Parathyroid adenoma (tissue), 2 donors: ENCODE measurements around the gene FAM117A.
A peak's percentile ranks its signal among the peaks of the same experiment; 100 is the strongest.

Source experiments
- H2AFZ ChIP-seq: fragments of 300-600 bp; sonication (generic); one replicate; pipeline ENCODE4 v1.7.0; 2017; ENCODE audit warnings: antibody characterized with exemption, mild to moderate bottlenecking
- H3K27ac ChIP-seq: fragments of 300-600 bp; sonication (generic); one replicate; pipeline ENCODE4 v1.7.0; 2017
- H3K27me3 ChIP-seq: fragments of 300-600 bp; sonication (generic); one replicate; pipeline ENCODE4 v1.7.0; 2017; ENCODE audit warnings: low read length; ENCODE audit not compliant: control insufficient read depth, insufficient read depth
- H3K36me3 ChIP-seq: fragments of 300-600 bp; sonication (generic); one replicate; pipeline ENCODE4 v1.7.0; 2017; ENCODE audit warnings: low read length; ENCODE audit not compliant: control insufficient read depth, insufficient read depth
- H3K4me1 ChIP-seq: fragments of 300-600 bp; sonication (generic); one replicate; pipeline ENCODE4 v1.7.0; 2017; ENCODE audit warnings: control low read depth
- H3K4me2 ChIP-seq: fragments of 300-600 bp; sonication (generic); one replicate; pipeline ENCODE4 v1.7.0; 2017; ENCODE audit warnings: low read length
- H3K4me3 ChIP-seq: fragments of 300-600 bp; sonication (generic); one replicate; pipeline ENCODE4 v1.7.0; 2017; ENCODE audit warnings: low read depth, low read length
- H3K79me2 ChIP-seq: fragments of 300-600 bp; sonication (generic); one replicate; pipeline ENCODE4 v1.7.0; 2017; ENCODE audit warnings: control low read depth
- H3K9ac ChIP-seq: fragments of 300-600 bp; sonication (generic); one replicate; pipeline ENCODE4 v1.7.0; 2017; ENCODE audit warnings: mild to moderate bottlenecking
- H3K9me3 ChIP-seq: fragments of 300-600 bp; sonication (generic); one replicate; pipeline ENCODE4 v1.7.0; 2017; ENCODE audit warnings: low read length; ENCODE audit not compliant: control insufficient read depth
- TF ChIP-seq, protein P1 (sequence below): fragments of 300-600 bp; sonication (generic); IDR thresholded peaks from one replicate; pipeline ENCODE4 v1.7.0; 2017; ENCODE audit warnings: antibody characterized with exemption, mild to moderate bottlenecking
- donor health status: primary hyperparathyroidism.

Gene FAM117A

DNA sequence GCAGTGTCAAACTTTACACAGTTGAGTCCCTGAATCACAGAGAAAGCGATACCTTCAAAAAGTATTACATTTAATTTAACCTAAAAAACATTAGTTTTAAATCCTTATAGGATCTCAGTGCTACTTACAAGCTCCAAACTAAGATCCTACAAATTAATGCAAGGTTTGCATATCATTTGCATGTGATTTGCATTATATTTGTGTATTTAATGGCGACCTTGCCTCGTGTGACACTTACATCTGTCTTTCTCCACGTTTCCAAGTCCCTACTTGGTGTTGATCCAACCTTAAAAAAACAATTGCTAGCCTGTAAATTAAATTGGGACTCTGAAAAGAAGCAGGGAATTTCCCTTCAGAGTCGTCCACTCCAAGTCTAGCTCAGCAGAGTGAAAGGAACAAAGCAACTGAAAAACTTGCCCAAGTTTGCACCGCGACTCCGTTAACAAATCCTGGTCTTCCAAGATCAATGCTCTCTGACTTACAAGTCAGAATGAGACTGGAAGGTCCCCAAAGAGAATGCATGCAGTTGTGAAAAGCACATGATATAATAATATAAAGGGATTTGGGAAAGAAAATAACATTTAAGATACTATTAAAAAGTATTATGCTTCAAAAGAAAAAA is 739 bp upstream of the FAM117A start:
- Histone ChIP-seq H2AFZ (peak overlapping the region; percentile 14), H3K4me1 (no peaks in the 10 kb centered on the region), H3K4me3 (peak overlapping the region; percentile 31), H3K4me2 (peak overlapping the region; percentile 46), H3K27me3 (no peaks in the 10 kb centered on the region), H3K79me2 (no peaks in the 10 kb centered on the region), H3K36me3 (no peaks in the 10 kb centered on the region), H3K9me3 (no peaks in the 10 kb centered on the region), H3K9ac (no peak overlapping the region), H3K27ac (no peak overlapping the region)
- TF ChIP-seq, protein P1, sequence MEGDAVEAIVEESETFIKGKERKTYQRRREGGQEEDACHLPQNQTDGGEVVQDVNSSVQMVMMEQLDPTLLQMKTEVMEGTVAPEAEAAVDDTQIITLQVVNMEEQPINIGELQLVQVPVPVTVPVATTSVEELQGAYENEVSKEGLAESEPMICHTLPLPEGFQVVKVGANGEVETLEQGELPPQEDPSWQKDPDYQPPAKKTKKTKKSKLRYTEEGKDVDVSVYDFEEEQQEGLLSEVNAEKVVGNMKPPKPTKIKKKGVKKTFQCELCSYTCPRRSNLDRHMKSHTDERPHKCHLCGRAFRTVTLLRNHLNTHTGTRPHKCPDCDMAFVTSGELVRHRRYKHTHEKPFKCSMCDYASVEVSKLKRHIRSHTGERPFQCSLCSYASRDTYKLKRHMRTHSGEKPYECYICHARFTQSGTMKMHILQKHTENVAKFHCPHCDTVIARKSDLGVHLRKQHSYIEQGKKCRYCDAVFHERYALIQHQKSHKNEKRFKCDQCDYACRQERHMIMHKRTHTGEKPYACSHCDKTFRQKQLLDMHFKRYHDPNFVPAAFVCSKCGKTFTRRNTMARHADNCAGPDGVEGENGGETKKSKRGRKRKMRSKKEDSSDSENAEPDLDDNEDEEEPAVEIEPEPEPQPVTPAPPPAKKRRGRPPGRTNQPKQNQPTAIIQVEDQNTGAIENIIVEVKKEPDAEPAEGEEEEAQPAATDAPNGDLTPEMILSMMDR = no peak

DNA sequence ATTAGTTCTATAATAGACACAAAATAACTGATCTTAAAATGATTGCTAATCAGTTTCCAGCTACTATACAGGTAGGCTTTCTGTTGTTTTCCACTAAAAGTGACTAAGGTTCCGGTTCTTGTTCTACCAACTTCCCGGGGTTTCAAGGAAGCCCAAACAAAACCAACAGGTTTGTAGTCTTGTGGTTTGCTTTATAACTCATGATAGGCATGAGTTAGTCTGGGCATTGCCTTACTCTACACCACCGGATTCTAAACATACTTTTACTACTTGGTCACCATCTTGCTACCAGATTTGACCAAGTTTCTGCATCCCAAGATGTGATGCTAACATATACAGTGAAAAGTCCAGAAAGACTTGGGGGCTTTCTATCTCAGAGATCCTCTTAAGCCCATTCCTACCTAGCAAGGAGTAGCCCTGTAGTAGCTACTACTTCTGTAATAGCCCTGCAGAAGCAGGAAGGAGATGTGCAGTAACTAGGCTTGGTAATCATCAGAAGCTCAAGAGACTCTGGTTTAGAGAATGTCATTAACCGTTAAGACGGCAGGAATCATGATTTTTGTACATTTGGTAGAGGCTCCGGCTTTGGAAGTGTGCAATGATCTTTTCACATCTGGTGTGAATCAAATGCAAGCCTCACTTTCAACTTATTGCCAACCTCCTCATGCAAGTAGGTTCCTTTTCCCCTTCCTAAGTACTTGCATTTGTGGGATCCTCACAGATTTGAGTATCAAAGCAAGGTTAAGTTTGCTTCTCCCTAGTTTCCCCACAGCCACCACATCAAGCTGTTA is 1.6 kb downstream of the FAM117A start:
- Histone ChIP-seq H3K4me3 (peak overlapping the region; percentile 54), H3K9me3 (no peaks in the 10 kb centered on the region), H3K79me2 (peaks cover 16% of the 10 kb centered on the region), H3K27ac (no peak overlapping the region), H3K4me2 (peak overlapping the region; percentile 82), H3K36me3 (no peaks in the 10 kb centered on the region), H3K9ac (no peak overlapping the region), H3K4me1 (no peaks in the 10 kb centered on the region), H3K27me3 (no peaks in the 10 kb centered on the region), H2AFZ (no peak overlapping the region)
- TF ChIP-seq, protein P1 = no peak

DNA sequence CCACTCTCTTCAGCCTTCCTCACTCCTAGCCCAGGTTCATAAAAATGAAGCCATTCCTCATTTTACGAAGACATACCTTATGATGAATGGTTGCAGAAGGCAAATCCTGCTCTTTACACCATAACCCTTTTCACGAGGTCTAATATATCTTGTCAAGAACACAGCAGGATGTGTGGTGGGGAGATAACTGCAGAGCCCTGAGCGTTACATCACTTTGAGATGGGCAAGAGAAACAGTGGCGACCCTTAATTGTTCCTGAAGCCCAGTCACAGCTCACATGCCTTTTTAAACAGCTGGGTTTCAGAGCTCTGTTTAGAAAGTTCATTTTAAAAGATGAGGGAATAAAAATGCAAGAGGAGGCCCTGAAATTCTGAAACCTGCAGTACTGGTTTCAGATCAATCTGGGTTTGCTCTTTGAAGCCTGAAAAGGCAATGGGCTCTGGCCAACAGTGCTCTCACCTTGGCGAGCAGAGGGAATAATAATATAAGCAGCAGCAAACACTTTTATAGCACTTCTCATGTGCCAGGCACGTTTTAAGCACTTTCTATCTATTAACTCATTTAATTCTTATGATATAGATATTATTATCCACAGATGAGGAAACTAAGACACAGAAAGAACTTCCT is 2.9 kb downstream of the FAM117A start:
- H3K4me3 ChIP-seq = no peak overlapping the region
- no peak overlapping the region for H3K9ac ChIP-seq
- H3K27ac ChIP-seq = no peak overlapping the region
- no peaks in the 10 kb centered on the region for H3K36me3 ChIP-seq
- no peak overlapping the region for H3K4me2 ChIP-seq
- H3K9me3 ChIP-seq = no peaks in the 10 kb centered on the region
- TF ChIP-seq, protein P1 = no peak
- peaks cover 2% of the 10 kb centered on the region for H3K4me1 ChIP-seq
- H3K27me3 ChIP-seq = no peaks in the 10 kb centered on the region
- no peak overlapping the region for H2AFZ ChIP-seq
- peaks cover 25% of the 10 kb centered on the region for H3K79me2 ChIP-seq

DNA sequence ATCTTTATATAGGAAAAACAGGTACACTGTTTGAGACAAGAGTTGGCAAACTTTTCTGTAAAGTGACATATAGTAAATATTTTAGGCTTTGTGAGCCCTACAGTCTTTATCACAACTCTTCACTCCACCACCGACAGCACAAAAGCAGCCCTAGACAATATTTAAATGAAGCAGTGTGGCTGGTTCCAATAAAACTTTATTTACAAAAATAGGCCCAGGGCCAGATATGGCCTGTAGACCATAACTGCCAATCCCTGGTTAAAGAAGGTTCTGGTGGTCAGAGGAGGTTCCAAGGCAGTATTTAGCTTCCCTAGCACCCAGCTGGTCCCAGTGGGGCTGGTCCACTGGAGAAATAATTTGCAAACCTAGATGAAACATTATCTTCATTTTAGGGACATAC is 3.6 kb downstream of the FAM117A start:
- Histone ChIP-seq H3K27me3 (no peaks in the 10 kb centered on the region), H3K79me2 (peaks cover 30% of the 10 kb centered on the region), H3K9me3 (no peaks in the 10 kb centered on the region), H3K4me2 (no peak overlapping the region), H2AFZ (no peak overlapping the region), H3K27ac (no peak overlapping the region), H3K4me1 (peaks cover 5% of the 10 kb centered on the region), H3K4me3 (no peak overlapping the region), H3K36me3 (no peaks in the 10 kb centered on the region), H3K9ac (no peak overlapping the region)
- TF ChIP-seq, protein P1 = no peak
